ENCODE data around the gene EPHA3.
"Not testable (repeated sequence)": the region's sequence is repeated elsewhere in the genome, so short reads cannot be mapped to it uniquely, and the experiment has no call there.

Gene EPHA3

DNA sequence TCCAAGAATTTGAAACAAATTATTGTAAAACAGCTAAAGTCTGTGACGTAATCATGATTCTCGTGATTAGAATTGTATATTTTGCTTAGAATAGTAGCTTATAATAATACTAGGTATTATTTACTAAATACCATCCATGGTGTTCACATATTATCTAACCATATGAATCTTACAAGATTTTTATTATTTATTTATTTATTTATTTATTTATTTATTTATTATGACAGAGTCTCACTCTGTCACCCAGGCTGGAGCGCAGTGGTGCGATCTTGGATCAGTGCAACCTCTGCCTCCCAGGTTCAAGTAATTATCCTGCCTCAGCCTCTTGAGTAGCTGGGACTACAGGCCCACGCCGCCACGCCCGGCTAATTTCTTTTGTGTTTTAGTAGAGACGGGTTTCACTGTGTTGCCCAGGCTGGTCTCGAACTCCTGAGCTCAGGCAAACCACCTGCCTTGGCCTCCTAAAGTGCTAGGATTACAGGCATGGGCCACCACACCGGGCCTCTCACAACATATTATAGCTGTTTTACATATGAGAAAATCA, 173.5 kb downstream of the EPHA3 start:
- DNase-seq: no peak

DNA sequence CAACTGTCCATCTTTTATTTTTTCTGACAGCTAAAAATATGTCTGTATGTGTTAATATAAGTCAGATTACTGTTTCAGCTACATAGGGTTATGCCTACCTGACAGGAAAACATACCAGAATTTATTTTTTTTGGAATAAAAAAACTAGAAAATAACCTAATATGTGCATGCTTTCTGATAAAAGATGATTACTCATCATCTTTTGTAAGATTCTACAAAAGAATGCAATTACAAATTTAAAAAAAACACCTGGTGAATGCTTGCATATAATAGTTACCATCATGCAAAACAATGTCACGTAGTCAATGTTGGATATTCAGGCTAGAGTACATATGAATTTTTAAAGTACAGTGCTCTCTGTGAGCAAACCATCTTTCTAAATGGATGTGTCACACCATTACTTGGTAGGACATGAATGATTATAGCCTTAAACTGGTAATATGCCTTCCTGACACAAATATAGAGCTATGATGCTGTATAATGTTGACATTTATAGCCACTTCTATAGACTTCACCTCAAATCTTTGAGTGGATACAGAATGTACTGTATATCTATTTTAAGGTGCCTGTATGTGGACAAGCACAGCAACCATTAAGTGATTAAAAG, 180.6 kb downstream of the EPHA3 start:
- no peak for DNase-seq

GRCh38 chr3:89289574-89290190, 182.3 kb downstream of the EPHA3 start:
- DNase-seq: no peak

- no peak for DNase-seq
Measured at GRCh38 chr3:89297199-89297598, 189.8 kb downstream of the EPHA3 start.

- no peak for DNase-seq
Measured at GRCh38 chr3:89300526-89300925, 193.1 kb downstream of the EPHA3 start.

DNA sequence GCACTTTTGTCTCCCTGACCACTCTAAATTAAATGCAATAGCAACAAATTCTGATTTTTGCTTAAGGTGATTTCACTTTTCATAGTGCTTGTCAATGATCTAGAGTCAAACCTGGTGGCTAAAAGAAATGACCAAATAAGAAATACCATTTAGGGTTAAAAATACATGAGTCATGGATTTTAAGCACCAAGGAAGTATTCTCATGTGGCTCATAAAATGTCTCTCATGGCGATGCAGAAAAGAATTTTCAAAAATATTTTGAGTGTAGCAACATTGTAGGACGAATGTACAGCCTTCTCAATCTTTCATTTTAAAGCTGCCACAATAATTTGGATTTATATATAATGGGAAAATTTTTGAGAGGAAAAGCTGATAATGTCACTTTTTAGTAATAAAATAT, 193.6 kb downstream of the EPHA3 start:
- no peak for DNase-seq

DNA sequence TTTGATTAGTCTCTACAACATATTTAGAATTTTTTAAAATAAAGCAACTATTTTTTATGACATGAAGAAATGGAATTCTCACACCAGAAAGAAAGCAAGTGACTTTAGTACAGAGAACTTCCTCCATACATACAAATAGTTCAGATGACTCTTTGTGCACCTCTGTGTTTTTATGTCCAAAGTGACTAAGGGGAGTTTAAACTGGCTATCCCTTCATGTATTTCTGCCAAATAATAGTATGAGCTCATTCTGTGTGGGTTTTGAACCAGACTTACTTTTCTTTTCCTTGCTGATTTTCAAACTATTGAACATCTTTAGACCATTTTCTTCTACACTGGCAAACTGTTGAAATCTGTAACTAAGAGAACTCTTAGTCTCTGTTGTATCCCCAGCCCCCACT, 196.3 kb downstream of the EPHA3 start:
- DNase-seq: no peak

DNA sequence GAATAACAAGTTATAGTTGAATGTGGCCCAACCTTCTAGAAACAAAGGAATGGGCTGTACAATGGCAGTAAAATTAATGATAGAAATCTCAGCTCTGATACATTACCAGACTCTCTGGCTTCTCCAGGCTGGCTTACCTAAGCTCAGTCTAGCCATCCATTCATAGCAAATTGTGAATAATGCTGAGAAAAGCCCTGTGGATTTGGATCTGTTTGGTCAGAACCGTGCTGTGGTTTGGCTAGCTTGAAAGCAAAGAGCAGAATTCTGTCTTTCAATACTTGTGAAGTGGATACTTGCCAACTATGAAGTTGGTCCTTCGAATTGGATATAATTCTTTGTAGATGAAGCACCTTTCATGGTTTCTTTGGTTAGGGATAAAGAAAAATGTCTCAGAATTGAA, 199.1 kb downstream of the EPHA3 start:
- DNase-seq: no peak

DNA sequence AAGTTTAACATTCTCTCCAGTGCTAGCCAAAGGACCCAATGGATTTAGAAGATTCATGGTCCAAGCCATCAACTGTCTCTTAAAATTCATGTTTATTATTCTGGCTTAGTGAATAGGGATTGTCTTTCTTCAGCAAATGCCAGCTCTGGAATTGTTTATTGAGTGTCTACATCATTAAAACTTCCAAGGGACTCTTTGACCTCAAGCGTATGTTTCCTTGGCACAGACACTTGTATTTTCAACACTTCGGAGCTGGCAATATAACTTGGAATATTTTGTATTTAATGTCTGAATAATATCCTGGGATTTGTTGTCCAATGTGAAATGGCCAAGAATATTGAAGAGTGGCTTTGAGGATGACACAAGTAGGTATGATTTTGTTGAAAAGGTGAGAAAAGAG, 204.2 kb downstream of the EPHA3 start:
- no peak for DNase-seq

DNA sequence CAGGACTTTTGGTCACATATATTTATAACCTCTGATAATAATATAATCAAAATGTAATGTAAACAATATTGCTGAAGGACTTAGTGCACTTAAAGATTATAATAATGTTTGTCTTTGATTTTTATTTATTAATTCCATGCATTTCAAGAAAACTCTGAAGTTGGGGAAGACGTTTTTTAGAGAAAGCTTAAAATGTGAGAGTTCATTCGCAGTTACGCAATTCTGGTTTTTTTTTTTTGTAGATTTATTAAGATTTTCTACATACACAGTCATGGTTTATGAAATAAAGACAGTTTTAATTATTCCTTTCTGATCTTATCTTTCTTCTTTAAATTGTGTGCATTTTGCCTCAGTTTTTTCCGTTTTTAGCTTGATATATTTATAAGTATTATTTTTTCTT, 204.7 kb downstream of the EPHA3 start:
- DNase-seq: no peak

DNA sequence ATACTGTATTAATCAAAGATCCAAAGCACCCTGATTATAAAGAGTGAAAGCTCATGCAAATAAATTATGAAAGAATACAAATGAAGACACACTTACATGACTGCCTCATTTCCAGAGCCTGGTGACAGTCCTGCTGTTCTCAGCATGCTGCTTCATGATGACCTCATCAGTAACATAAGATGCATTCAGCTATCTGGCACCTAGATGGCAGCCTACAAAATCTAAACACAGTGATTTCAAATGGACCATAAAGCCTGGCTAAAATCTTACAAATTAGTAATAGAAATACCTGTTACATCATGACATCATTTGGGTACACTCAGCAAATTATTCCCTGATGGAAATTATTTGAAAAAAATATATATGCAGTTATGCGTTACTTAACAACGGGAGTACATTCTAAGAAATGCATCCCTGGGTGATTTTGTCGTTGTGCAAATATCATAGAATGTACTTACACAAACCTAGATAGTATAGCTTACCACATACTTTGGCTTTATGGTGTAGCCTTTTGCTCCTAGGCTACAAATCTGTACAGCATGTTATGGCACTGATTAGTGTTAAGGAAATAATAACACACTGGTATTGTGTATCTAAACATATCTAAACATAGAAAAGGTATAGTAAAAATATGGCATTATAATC, 207.2 kb downstream of the EPHA3 start:
- DNase-seq: peak in 6 of 56 donors; percentile 1 to 10 (median 4)

DNA sequence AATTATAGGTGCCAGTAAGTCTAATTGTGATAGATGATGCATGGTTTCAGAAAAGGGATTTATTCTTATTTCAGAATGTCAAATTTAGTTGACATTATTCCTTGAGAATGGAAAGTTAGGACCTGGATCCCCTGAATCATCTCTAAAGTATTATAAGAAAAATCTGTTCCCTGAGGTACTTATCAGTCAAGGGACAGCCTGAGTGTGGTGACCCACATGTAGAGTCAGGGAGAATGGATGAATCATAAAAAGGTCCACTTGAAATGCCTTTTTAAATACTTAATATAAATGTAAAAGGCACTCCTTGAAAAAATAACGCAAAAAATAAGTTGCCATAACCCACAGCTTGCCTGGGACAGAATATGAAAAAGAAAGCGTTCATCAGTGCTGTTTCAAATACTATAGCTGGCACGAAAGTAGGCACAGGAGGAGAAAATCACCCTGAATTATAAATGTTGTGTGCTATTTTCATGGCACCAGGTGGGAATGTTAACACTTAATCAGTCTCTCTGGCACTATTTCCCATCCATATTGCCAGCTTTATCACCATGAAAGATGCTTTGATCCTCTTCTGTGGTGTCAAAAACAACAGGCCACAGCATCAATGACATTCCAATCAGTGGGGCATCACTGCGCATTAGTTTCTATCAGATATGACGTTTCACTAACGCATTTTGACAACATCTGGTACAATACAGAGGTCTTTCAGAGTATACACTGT, 208.5 kb downstream of the EPHA3 start:
- DNase-seq: no peak

- no peak for DNase-seq
Measured at GRCh38 chr3:89320186-89320585, 212.8 kb downstream of the EPHA3 start.

GRCh38 chr3:89326997-89327396, 219.6 kb downstream of the EPHA3 start:
- DNase-seq: no peak

DNA sequence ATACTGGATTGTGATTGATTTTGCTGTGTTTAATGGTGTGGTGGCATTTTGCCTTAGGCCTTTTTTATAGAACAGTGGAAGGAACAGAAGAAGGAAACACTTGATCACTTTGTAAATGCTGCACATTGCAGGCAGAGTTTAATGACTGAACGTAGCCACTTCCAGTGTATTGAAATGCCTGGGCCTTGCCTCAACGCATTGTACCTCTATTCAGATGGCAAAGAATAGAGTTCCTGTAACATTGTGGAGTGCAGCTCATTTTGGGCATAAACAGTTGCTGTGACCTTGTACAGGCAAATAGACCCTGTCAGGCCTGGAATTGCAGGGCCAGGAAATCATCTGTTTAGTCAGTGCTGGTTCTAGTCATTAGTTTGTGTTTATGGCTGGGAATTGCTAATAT, 225.0 kb downstream of the EPHA3 start:
- DNase-seq: peak in 1 of 56 donors; percentile 1

DNA sequence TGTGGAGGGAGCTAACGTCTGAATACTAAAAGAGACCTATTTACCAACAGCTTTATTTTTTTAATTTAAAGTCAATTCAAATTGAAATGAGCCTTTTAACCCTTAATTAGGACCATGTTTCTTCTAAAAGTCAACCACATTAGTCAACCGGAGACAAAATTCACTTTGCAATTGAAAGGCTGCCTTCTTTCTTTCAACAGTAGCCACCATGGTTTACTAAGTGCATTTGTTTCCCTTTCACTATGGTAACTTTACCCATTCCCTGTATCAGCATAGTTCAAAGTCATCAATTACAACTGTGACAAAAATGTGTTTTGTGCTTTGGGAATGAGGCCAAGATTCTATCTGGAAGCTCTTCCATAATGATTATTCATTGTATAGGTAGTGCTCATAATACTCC, 225.4 kb downstream of the EPHA3 start:
- DNase-seq: no peak

- no peak for DNase-seq
Measured at GRCh38 chr3:89335693-89336092, 228.3 kb downstream of the EPHA3 start.

DNA sequence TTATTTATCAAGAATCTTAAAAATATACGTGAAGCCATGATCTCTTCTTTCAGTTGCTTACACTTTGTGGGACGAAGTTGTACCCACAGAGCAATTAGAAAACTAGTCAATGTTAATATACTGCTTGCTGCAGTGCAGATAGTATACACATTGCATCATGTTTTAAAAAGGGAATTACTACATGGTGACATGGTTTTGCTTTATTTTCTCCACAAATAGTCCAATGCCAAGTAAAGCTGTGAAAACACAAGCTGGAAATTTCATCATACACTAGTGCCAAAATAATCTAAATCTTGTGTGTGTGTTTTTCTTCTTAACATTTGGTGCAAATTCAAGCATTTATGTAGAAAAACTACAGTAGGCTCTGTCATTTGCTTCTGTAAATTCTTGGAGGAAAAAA, 233.0 kb downstream of the EPHA3 start:
- DNase-seq: no peak

GRCh38 chr3:89344076-89344475, 236.7 kb downstream of the EPHA3 start:
- DNase-seq: no peak

GRCh38 chr3:89350935-89351334, 243.5 kb downstream of the EPHA3 start:
- not testable (repeated sequence) for DNase-seq

- no peak for DNase-seq
Measured at GRCh38 chr3:89353465-89353864, 246.0 kb downstream of the EPHA3 start.

DNA sequence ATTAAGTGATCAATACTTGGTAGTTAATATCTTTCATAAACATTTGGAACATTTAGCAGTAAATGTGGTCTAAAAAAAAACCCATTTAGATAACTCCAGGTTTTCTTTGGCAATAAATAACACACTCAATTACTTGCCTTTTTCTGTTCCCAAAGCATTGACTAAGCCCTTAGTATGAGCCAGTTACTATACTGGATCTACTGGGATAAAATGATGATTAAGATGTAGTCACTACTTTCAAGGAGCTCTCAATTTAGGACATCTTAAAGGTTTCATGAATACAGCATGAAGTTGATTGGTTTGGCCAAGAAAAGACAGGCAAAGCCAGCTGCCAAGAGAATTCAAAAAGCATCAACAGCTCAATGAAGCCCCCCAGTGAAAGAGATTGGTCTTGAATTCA, 250.9 kb downstream of the EPHA3 start:
- no peak for DNase-seq
